ENCODE measurements around the gene LMLN.
"Not testable (repeated sequence)": the region's sequence is repeated elsewhere in the genome, so short reads cannot be mapped to it uniquely, and the experiment has no call there.

The LMLN gene

DNA sequence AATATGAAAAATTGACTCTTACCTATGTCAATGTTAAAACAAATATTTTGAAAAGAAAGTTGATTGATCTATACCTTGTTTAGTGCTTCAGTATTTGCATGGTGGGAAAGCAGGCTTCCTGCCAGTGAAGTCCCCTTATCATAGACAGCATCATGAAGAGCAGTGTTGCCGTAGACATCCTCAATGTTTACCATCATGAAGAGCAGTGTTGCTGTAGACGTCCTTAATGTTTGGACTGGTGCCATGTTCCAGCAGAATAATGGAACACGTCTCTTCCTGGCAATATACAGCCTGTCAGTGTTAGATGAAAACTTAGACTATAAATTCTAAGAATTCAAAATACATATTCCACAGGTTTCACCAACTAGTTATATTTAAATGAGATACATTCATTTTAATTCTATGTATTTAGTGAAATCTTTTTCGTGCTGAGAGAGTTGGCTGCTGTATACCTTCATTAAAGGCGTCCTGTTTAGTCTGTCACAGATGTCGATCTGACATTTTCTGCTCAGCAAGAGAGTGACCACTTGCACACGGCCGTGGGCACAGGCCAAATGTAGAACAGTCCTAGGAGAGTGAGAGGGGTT is 116.8 kb downstream of the LMLN start:
- DNase-seq (ENCODE audit: low read depth in 2 of 3, low spot score in 2 of 3), result no peak

DNA sequence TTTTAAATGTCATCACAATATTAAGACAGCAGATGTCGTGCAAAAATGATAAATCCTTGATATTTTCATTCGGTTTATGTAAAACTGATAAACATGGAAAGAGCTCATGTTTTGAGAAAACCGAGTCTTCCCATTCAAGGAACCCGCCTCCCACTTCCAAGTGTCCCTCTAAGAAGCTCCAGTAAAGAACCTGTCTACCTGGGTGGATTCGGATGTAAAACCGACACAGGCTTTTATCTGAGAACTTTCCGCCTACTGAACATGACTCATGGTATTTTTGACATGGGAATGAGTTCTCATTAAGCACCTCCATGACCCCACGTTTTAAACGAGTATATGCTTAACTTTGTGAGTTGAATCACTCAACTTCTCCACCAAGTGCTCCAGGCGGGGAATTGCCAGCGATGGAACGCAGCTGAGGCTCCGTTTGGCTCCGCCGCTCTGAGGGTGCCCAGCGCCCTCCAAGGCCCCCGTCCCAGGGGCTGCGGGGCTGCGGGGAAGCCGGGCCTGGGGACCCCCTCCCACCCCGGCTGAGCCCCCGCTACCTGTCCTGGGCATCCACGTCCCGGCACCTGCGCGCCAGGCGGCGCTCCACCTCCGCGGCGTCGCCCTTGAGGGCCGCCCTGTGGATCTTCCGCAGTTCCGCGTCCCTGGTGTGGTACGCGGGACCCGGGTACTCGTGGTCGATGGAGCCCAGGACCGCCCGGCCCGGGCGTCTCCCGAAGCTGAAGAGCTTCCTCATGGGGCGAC is 119.9 kb downstream of the LMLN start:
- DNase-seq (ENCODE audit: low read depth in 2 of 3, low spot score in 2 of 3), result peak; percentile 18 to 39 (median 24)

DNA sequence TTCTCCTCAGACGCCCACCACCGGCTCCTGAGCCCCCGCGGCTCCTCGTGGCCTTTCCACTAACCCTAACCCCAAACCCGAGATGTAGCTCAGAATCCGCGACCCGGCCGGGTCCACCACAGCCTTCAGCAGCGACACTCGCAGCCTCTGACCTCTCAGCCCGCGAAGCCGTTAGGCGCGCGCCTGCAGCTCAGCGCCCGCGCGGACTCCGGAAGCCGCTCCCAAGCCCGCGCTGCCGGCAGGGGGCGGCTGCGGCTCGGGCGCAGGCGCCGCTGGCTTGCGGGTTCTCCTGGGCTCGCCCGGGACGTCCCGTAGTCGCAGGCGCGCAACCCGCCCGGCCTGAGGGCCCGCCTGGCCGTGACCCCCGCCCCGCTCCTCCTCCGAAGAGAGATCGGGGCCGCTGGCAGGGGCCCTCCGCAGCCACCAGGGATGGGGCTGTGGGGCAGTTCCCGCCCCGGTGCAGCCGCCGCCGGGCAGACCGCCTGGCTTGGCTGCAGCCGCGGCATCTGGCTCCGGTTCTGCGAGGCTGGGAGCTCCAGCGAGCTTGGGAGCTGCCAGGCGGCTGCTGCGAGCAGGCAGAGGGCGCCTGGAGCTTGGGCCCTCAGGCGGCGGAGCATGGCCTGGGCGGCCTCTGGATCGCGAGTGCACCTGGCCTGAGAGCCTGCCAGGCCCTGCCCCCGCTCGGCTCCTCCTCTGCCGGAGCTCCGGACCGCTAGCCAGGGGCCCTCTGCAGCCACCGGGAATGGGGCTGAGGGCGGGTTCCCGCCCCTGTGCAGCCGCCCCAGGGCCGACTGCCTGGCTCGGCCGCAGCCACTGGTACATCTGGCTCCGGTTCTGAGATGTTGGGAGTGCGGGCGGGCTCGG is 120.7 kb downstream of the LMLN start:
- DNase-seq (ENCODE audit: low read depth in 2 of 3, low spot score in 2 of 3), result peak; percentile 54 to 72 (median 59)

DNA sequence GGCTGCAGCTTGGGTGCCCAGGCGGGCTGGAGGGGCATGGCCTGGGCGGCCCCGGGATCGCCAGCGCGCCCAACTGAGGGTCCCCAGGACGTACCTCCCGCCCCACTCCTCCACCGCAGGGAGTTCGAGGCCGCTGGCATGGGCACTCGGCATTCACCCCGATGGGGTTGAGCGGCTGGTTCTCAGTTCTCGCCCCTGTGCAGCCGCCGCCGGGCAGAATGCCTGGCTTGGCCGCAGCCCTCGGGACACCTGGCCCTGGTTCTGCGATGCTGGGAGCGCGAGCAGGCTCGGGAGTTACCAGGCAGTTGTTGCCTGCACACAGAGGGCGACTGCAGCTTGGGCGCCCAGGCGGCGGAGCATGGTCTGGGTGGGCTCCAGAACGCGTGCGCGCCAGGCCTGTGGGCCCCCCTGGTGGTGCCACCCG is 121.4 kb downstream of the LMLN start:
- DNase-seq (ENCODE audit: low read depth in 2 of 3, low spot score in 2 of 3), result no peak

- DNase-seq (ENCODE audit: low read depth in 2 of 3, low spot score in 2 of 3), result not testable (repeated sequence)
Observed at GRCh38 chr3:198082226-198082625, 122.2 kb downstream of the LMLN start.

GRCh38 chr3:198088421-198088955 is 128.5 kb downstream of the LMLN start:
- DNase-seq (ENCODE audit: low read depth in 2 of 3, low spot score in 2 of 3), result no peak

GRCh38 chr3:198090795-198091332 is 130.8 kb downstream of the LMLN start:
- DNase-seq (ENCODE audit: low read depth in 2 of 3, low spot score in 2 of 3), result no peak

- DNase-seq (ENCODE audit: low read depth in 2 of 3, low spot score in 2 of 3), result no peak
Observed at GRCh38 chr3:198092276-198092675, 132.3 kb downstream of the LMLN start.

DNA sequence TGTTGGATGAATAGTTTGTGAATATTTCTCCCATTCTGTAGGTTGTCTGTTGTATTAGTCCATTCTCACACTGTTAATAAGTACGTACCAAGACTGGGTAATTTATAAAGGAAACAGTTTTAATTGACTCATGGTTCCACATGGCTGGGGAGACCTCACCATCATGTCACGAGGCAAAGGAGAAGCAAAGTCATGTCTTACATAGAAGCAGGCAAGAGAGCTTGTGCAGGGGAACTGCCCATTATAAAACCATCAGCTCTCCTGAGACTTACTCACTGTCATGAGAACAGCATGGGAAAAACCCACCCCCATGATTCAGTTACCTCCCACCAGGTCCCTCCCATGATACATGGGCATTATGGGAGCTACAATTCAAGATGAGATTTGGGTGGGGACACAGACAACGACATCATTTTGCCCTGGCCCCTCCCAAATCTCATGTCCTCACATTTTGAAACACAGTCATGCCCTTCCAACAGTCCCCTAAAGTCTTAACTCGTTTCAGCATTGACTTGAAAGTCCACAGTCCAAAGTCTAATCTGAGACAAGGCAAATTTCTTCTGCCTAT is 133.2 kb downstream of the LMLN start:
- no peak for DNase-seq (ENCODE audit: low read depth in 2 of 3, low spot score in 2 of 3)
